Right lung (tissue), 10 donors: ENCODE measurements around the gene NID1. TPM values are rescaled to one million over a fixed set of nuclear protein-coding genes. Genes with fewer than 3 reads are reported as not detected.

Experiments
- DNase-seq, 2 donors: peaks; one replicate each; pipeline ENCODE4 v3.0.0-alpha.2; 2013
- long read RNA-seq, 8 donors: transcript quantifications; one replicate each; lab custom pipeline, GENCODE V29; 2026
- polyA plus RNA-seq, 5 donors: library from polyadenylated mRNA; unstranded; fragments of 120-200 nt; gene quantifications; one replicate each; pipeline versions ENCODE4 v1.2.1 to v1.2.3, GENCODE V29; 2013; ENCODE audit warnings: inconsistent platforms in 1 of 5, low replicate concordance in 1 of 5; ENCODE audit not compliant: insufficient read length in 5 of 5, insufficient read depth in 1 of 5

Gene NID1, protein sequence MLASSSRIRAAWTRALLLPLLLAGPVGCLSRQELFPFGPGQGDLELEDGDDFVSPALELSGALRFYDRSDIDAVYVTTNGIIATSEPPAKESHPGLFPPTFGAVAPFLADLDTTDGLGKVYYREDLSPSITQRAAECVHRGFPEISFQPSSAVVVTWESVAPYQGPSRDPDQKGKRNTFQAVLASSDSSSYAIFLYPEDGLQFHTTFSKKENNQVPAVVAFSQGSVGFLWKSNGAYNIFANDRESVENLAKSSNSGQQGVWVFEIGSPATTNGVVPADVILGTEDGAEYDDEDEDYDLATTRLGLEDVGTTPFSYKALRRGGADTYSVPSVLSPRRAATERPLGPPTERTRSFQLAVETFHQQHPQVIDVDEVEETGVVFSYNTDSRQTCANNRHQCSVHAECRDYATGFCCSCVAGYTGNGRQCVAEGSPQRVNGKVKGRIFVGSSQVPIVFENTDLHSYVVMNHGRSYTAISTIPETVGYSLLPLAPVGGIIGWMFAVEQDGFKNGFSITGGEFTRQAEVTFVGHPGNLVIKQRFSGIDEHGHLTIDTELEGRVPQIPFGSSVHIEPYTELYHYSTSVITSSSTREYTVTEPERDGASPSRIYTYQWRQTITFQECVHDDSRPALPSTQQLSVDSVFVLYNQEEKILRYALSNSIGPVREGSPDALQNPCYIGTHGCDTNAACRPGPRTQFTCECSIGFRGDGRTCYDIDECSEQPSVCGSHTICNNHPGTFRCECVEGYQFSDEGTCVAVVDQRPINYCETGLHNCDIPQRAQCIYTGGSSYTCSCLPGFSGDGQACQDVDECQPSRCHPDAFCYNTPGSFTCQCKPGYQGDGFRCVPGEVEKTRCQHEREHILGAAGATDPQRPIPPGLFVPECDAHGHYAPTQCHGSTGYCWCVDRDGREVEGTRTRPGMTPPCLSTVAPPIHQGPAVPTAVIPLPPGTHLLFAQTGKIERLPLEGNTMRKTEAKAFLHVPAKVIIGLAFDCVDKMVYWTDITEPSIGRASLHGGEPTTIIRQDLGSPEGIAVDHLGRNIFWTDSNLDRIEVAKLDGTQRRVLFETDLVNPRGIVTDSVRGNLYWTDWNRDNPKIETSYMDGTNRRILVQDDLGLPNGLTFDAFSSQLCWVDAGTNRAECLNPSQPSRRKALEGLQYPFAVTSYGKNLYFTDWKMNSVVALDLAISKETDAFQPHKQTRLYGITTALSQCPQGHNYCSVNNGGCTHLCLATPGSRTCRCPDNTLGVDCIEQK
- polyA plus RNA-seq = 100 to 1,000 TPM; 181 to 249 (median 204) TPM
- long read RNA-seq, donor 1, full-length matches to known transcripts = 9 of 88 reads
- long read RNA-seq, donor 1, partial matches to known transcripts = 79 of 88 reads
- long read RNA-seq, donor 1, other reads (novel, unspliced or antisense) = 0 of 88 reads
- long read RNA-seq, donor 2, full-length matches to known transcripts = 11 of 27 reads
- long read RNA-seq, donor 2, partial matches to known transcripts = 16 of 27 reads
- long read RNA-seq, donor 2, other reads (novel, unspliced or antisense) = 0 of 27 reads
- long read RNA-seq, donor 3, full-length matches to known transcripts = 6 of 34 reads
- long read RNA-seq, donor 3, partial matches to known transcripts = 28 of 34 reads
- long read RNA-seq, donor 3, other reads (novel, unspliced or antisense) = 0 of 34 reads
- long read RNA-seq, donor 4, full-length matches to known transcripts = 4 of 56 reads
- long read RNA-seq, donor 4, partial matches to known transcripts = 52 of 56 reads
- long read RNA-seq, donor 4, other reads (novel, unspliced or antisense) = 0 of 56 reads
- long read RNA-seq, donor 5, full-length matches to known transcripts = 9 of 64 reads
- long read RNA-seq, donor 5, partial matches to known transcripts = 55 of 64 reads
- long read RNA-seq, donor 5, other reads (novel, unspliced or antisense) = 0 of 64 reads
- long read RNA-seq, donor 6, full-length matches to known transcripts = 18 of 80 reads
- long read RNA-seq, donor 6, partial matches to known transcripts = 62 of 80 reads
- long read RNA-seq, donor 6, other reads (novel, unspliced or antisense) = 0 of 80 reads
- long read RNA-seq, donor 7, full-length matches to known transcripts = 11 of 87 reads
- long read RNA-seq, donor 7, partial matches to known transcripts = 76 of 87 reads
- long read RNA-seq, donor 7, other reads (novel, unspliced or antisense) = 0 of 87 reads
- long read RNA-seq, donor 8, full-length matches to known transcripts = 3 of 12 reads
- long read RNA-seq, donor 8, partial matches to known transcripts = 9 of 12 reads
- long read RNA-seq, donor 8, other reads (novel, unspliced or antisense) = 0 of 12 reads

DNA sequence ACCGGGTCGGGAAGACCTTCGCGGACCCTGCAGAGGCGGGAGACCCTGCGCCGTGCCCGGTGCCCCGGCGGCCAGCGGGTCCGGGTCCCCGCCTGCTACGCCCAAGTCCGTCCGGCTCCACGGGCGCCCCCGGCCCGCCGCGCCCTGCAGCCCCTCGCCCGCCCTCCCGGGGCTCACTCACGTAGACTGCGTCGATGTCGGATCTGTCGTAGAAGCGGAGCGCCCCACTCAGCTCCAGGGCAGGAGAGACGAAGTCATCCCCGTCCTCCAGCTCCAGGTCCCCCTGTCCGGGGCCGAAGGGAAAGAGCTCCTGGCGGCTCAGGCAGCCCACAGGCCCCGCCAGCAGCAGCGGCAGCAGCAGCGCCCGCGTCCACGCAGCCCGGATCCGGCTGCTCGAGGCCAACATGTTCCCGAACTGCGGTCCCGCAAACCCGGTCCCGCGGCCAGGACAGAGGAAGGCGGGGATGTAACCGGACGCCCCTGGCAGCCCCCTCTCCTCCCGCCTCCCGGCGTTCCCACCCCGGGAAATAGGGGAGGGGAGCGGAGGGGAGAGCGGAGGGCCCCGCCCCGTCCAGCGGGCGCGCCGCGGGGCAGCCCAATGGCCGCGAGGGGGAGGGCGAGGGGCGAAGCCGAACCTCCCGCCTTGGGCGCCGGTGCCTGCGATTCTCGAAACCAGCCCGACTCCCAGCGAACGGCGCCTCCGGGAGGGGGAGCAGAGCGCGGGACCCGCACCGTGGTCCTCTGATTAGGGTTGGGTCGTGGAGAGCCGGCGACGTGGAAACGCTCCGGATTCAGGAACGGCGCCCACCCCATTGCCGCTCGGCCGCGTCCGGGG lies at the start of gene NID1:
NID1 (minus strand) TSS at position 417 of the 835 bp plus-strand sequence; CDS start at position 406, 11 bp downstream.
- peak; percentile 90 for DNase-seq

DNA sequence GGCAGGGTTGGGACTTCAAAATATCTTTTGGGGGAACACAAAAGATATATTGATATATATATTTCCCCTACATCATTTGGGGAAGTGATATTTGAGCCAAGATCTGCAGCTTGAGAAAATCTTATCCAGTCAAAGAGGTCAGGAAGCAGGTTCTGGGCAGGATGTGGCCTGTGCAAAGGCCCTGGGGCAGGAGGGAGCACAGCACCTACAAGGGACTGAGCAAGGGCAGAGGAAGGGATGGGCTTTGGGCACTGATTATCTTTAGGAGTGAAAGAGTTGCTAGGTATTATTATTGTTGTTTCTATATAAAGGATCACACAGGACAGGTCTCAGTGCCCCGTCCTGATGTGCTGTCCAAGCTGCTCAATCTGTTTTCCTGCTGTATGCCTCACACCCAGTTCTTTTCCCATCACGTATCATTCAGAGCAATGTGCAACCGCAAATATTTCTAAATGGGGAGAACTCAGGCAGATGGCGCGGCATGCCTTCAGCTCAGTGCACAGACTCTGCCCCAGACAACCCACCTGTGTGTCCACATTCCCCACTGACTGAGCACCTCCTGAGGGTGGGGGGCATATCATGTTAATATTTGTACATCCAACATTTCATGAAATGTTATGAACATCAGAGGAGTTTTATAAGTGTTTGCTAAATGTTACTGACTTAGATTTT lies 49.3 kb upstream of the NID1 start:
- no peak for DNase-seq

DNA sequence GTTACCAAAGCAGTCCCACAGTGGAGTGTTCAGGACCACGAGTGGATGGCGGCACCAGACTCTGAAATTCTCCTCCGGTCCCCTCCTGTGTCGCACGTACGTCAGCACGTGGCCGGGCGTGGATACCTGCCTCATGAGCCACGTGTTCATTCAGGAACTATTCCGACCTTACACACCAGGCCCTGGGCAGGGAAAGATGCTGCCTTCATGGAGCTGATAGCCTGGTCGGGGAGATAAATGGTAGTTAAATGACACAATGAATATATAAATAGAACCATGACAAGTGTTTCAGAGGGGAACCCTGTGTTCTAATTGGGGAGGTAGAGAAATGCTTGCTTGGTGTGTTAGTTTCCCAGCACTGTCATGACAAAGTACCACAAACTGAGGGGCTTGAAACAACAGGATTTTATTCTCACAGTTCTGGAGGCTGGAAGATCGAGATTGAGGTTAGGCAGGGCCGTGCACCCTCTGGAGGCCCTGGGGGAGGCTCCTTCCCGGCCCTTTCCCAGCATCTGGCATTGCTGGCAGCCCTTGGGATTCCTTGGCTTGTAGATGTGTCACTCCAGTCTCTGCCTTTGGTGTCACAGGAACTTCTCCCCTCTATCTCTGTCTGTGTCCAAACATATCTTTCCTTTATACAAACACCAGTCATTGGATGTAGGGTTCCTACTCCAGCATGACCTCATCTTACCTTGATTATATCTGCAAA lies 48.6 kb upstream of the NID1 start:
- no peak for DNase-seq

DNA sequence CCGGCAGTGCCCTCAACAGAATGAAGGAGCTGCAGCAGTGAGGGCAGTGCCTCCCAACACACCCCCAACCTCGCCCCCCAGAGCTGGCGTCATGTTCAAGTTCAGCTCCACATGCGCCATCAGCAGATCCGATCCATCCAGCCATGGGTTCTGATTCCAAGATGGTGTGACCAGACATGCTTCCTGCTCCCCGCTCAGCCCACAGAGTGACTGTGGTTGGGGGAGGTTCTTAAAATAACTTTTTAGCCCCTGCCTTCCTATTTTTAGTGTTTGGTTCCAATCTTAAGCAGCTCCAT lies 47.4 kb upstream of the NID1 start:
- no peak for DNase-seq

DNA sequence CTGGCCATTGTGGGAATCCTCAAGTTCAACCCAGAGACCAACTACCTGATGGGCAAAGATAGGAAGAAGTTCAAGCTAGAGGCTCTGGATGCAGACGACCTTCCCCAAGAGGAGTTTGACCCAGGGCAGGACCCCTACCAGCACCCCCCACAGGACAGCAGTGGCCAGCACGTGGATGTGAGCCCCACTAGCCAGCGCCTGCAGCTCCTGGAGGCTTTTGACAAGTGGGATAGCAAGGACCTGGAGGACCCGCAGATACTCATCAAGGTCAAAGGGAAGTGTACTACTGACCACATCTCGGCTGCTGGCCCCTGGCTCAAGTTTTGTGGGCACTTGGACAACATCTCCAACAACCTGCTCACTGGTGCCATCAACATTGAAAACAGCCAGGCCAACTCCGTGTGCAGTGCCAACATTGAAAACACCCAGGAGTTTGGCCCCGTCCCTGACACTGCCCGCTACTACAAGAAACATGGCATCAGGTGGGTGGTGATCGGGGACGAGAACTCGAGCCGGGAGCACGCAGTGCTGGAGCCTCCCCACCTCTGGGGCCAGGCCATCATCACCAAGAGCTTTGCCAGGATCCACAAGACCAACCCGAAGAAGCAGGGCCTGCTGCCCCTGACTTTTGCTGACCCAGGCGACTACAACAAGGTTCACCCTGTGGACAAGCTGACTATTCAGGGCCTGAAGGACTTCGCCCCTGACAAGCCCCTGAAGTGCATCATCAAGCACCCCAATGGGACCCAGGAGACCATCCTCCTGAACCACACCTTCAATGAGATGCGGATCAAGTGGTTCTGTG lies 46.8 kb upstream of the NID1 start:
- DNase-seq = no peak

DNA sequence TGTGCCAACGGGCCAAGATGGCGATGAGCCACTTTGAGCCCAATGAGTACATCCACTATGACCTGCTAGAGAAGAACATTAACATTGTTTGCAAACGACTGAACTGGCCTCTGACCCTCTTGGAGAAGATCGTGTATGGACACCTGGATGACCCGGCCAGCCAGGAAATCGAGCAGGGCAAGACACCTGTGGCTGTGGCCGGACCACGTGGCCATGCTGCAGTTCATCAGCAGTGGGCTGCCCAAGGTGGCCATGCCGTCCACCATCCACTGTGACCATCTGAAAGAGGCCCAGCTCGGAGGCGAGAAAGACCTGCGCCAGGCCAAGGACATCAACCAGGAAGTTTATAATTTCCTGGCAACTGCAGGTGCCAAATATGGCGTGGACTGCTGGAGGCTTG lies 45.2 kb upstream of the NID1 start:
- DNase-seq = no peak

DNA sequence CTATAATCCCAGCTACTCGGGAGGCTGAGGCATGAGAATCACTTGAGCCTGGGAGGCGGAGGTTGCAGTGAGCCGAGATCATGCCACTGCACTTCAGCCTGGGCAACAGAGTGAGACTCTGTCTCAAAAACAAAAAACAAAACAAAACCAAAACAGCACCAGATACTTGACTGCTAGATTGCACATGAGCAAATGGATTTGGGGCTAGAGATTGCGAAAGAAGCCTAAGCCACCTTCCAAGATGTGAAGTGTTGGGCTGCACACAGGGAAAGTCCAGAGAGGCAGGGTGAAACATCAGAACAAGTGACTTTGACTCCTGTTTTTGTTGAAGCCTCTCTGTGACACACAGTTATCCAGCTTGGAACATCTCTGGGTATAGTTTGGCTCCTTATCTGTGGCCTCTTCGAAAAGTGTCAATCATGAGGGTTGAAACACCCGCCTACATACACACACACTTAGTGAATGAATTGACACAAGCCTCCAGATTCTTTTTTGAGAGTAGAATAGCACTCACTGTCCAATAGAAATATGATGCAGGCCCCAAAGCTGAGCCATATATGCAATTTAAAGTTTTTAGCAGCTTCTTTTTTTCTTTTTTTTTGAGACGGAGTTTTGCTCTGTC lies 43.2 kb upstream of the NID1 start:
- no peak for DNase-seq

DNA sequence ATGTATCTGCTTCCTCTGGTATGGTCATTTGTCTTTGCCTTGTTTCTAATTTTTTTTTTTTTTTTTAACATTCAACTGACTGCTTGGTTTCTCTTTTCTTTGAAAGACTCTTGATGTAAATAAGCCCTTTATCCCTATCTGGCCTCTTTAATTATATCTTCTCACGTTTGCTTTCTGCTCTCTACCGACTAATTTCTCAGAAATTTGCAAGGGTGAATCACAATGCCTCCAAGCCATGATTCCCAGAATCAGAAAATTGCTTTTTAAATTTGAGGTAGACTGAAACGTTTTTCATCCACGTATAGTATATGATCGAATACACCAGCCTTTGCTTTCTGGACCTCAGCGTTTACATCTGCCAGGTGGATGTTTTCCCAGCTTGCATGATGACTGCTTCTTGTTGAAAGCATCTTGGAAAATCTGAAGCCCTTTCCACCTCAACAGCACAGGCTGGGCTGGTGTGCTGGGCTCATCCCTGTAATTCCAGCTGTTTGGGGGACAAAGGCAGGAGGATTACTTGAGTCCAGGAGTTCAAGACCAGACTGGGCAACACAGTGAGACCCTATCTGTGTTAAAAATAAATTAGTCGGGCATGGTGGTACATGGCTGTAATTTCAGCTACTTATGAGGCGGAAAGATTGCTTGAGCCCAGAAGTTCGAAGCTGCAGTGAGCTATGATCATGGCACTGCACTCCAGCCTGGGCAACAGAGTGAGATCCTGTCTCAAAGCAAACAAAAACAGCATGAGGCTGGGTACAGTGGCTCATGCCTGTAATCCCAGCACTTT lies 42.4 kb upstream of the NID1 start:
- DNase-seq = no peak

DNA sequence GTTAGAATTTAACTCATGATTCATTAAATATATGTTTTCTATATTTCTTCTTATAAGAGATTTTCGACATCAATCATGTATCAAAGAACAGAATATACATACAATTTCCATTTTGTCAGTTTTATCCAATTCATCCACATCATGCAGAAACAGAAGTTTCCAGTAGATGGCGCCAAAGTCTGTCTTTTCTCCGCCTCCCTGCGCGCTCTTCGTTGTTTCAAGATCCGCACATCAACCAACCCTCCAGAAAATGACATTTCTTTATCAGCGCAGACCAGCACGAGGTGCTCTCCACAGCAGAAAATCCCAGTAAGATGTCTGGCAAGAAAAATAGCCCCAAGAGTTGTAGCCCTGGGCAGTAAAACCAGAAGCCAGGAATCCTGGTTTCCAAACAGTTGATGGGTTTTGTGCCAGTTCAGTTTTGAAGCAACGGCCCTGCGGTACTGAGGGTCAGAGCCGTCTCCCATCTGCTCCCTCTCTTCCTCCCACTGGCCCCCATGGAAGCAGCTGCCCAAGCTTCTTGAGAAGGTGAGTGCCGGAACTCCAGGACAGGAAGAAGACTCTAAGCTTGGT lies 38.8 kb upstream of the NID1 start:
- peak; percentile 45 to 67 for DNase-seq

DNA sequence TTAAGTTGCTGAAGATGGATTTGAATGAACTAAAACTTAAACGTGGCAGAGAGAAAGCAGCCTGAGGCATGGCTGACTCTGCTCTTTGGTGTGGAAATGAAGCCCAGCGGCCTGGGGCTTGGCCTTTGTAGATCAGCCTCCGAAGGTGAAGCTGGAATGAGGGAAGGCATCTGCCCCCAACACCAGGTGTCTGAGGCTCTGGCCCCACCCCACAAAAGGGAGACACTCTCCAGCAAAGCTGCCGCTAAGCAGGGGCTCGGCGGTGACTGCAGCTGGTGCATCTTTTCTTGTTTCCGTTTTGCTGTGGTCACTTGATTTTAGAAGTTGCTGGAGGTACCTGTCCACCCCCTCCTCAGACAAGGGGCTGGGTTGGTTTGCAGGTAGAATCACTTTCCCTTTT lies 38.2 kb upstream of the NID1 start:
- no peak for DNase-seq

DNA sequence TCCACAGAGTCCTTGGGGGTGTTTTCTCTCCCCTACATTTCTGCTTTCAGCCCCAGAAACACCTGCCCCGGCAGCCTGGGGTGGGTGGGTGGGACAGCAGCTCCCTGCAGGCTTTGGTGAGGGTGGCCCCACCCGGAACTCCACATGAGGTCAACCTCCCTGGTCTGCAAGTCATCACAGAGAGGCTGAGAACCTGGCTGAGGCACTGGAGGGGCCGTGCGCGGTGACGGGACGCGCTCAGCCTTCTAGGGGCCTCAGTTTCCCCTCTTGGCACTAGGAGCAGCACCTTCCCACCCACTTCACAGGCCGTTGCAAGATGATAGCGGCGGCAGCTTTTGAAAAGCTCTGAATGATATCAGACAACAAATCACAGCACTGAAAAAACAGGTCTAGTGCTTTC lies 37.7 kb upstream of the NID1 start:
- no peak for DNase-seq

DNA sequence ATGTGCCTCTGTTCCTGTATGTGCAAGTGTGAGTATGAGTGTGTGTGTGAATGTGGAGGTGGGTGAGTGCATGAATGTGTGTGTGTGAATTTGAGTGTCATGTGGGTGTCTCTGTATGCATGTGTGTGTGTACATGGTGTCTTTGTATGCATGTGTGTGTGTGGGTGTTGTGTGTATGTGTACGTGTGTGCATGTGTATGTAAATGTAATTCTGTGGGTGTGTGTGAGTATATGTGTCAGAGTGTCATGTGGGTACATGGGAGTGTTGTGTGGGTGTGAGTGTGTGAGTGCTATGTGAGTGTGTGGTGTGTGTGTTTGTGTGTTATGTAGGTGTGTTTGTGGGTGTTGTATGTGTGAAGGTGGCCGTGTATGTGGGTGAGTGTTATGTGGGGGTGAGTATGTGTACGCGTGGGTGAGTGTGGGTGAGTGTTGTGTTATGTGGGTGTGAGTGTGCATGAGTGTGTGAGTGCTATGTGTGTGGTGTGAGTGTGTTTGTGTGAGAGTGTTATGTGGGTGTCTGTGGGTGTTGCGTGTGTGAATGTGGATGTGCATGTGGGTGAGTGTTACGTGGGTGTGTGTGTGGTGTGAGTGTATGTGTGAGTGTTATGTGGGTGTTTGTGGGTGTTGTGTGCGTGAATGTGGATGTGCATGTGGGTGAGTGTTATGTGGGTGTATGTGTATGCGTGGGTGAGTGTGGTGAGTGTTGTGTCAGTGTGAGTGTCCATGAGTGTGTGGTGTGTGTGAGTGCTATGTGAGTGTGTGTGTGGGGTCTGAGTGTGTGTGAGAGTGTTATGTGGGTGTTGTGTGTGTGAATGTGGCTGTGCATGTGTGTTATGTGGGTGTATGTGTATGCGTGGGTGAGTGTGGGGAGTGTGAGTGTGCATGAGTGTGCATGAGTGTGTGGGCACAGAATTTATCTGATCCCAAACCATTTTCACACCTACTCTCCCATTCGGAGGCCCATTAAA lies 36.6 kb upstream of the NID1 start:
- no peak for DNase-seq

DNA sequence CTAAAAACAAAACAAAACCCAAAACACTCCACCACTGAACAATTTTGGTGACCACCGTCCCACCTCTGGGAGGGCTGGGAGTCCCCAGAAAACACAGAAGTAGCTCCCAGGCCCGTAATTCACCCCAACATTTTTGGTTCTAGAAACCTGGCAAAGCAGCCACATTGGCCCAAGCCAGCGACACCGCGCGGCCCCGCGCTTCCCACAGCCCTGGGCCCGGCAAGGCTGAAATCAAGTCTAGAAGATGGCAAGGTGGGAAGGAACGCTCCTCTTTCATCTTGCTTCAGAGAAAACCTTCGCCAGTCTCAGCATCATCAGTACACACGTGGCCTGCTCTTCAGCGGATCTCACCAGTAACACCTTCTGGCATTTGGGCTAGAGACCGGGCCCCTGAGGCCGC lies 35.9 kb upstream of the NID1 start:
- DNase-seq = no peak
